Measurements from ENCODE around the gene SPACDR.

- TF ChIP-seq CTCF (IDR thresholded peaks at IDR 0.05; ENCODE audit: insufficient read depth, low read depth, low read length): no peak
- no peak for TF ChIP-seq EZH2 (IDR thresholded peaks at IDR 0.05; ENCODE audit: insufficient read depth, low read length)
Observed at GRCh38 chr7:100413346-100413745, 50.7 kb downstream of the SPACDR start.
